HepG2 (cell line): ENCODE data around the gene MECR.

ENCODE experiments used
- ASH2L ChIP-seq: fragments of 300-600, 200-600 bp; sonication (generic); IDR thresholded peaks from 2 replicates; pipeline ENCODE4 v1.7.0; 2017; ENCODE audit warnings: low read depth, mild to moderate bottlenecking, moderate library complexity, mixed read lengths, low read length; ENCODE audit not compliant: insufficient read length
- FOSL2 ChIP-seq: sonication (generic); formaldehyde crosslinking; IDR thresholded peaks from 2 replicates; pipeline ENCODE4 v1.4.0; 2020; ENCODE audit warnings: missing genetic modification reagents

DNA sequence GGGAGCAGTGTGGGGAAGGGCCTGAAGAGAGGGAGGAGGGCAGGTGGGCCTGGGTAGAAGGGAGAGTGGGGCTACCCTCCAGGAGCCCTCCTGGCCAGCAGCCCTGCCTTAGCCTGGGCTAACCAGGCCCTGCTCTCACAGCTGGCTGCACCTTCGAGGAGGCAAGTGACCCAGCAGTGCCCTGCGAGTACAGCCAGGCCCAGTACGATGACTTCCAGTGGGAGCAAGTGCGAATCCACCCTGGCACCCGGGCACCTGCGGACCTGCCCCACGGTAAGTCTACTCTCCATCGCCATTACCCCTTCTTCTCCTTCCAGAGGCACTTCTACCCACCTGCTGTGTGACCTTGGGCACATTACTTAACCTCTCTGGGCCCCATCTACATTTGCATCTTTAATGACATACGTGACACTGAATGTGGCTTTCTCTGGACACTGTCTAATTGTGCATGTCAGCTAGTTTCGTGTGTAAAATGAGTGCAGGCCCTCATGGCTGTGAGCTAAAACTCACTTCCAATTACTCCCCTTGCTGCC lies 24.5 kb upstream of the MECR start:
- TF ChIP-seq FOSL2 (CRISPR knock-in tag) (no peak), ASH2L (no peak)
